Measurements from ENCODE around the gene USP53.

- no peak for TF ChIP-seq EZH2 (IDR thresholded peaks at IDR 0.05)
- TF ChIP-seq POLR2AphosphoS5 (IDR thresholded peaks at IDR 0.05; ENCODE audit: borderline replicate concordance, low read depth, low read length) = no peak
- TF ChIP-seq FOXP2 (optimal IDR thresholded peaks at IDR 0.05; ENCODE audit: control extremely low read depth, extremely low read length, insufficient read depth) = no peak
Observed at GRCh38 chr4:119240128-119240527, 27.6 kb downstream of the USP53 start.

Data from SK-N-MC (cell line).